HCT116 (cell line): Measurements from ENCODE around the gene ATXN7L1. TPM values are rescaled to one million over a fixed set of nuclear protein-coding genes. Genes with fewer than 3 reads are reported as not detected.

ENCODE experiments used
- ATAC-seq: fragments of 200-7000 bp; cut with Tn5 transposase; 2 replicates; pipeline ENCODE4 v1.9.1; 2020; ENCODE audit warnings: mild to moderate bottlenecking, moderate library complexity
- BruUV-seq: library from RNA; stranded (reverse); fragments of 400-500 nt; replicated peaks from 2 replicates; lab custom pipeline; 2021; lab: Mats Ljungman, UMichigan
- CTCF ChIA-PET: fragments of 300-600 bp; sonication (Branson Sonifier 250); formaldehyde crosslinking; loops from one replicate; lab custom pipeline; 2021; ENCODE audit warnings: antibody characterized with exemption; lab: Charles Lee
- POLR2A ChIA-PET: fragments of 300-600, 350-600 bp; sonication (Branson Sonifier 250); formaldehyde crosslinking; loops from one replicate; lab custom pipeline; 2021; ENCODE audit warnings: antibody characterized with exemption; lab: Charles Lee
- RAD21 ChIA-PET, 2 experiments: fragments of 300-600 bp; sonication (Branson Sonifier 250); formaldehyde crosslinking; loops; one replicate each; lab custom pipeline; 2023; ENCODE audit warnings: low total read pairs in 2 of 2; ENCODE audit not compliant: uncharacterized antibody in 2 of 2, unreplicated experiment in 2 of 2, low non-redundant PET in 1 of 2; lab: Charles Lee
- DNase-seq: peaks from one replicate; pipeline ENCODE4 v3.0.0-alpha.2; 2010; ENCODE audit warnings: low read depth, low spot score
- H2AFZ ChIP-seq: fragments of 200-600 bp; shearing (Covaris generic), sonication (generic); 2 replicates; pipeline ENCODE4 v1.6.1; 2017; ENCODE audit warnings: low read depth, mixed run types, mixed read lengths, antibody characterized with exemption, low read length; ENCODE audit not compliant: poor library complexity, severe bottlenecking
- H3K27ac ChIP-seq: 2 replicates; pipeline ENCODE4 v1.5.1; 2012; ENCODE audit warnings: low read depth, low read length
- H3K27me3 ChIP-seq: fragments of 200-600 bp; sonication (generic); 2 replicates; pipeline ENCODE4 v1.6.1; 2016; ENCODE audit warnings: mixed run types, low read length, mixed read lengths; ENCODE audit not compliant: insufficient read depth
- H3K36me3 ChIP-seq, 2 experiments: fragments of 200-500 bp in 1 of 2; fragments of 200-600 bp in 1 of 2; sonication (Bioruptor generic) in 1 of 2; sonication (generic) in 1 of 2; 2 replicates each; pipeline versions ENCODE4 v1.5.1 to v1.6.1; 2014 to 2016; ENCODE audit warnings: low read length in 2 of 2, inconsistent platforms in 1 of 2, mixed read lengths in 1 of 2, mixed run types in 1 of 2; ENCODE audit not compliant: insufficient read depth in 2 of 2, control insufficient read depth in 1 of 2
- H3K4me1 ChIP-seq, 2 experiments: fragments of 200-600 bp in 1 of 2; sonication (generic) in 1 of 2; 2 replicates each; pipeline versions ENCODE4 v1.5.1 to v1.6.1; 2012 to 2017; ENCODE audit warnings: low read length in 2 of 2, inconsistent platforms in 1 of 2, mild to moderate bottlenecking in 1 of 2, mixed read lengths in 1 of 2, mixed run types in 1 of 2, moderate library complexity in 1 of 2; ENCODE audit not compliant: insufficient read depth in 2 of 2, control insufficient read depth in 1 of 2
- H3K4me2 ChIP-seq: fragments of 200-600 bp; sonication (generic); 2 replicates; pipeline ENCODE4 v1.6.1; 2017; ENCODE audit warnings: mixed run types, low read length, mixed read lengths
- H3K4me3 ChIP-seq, 2 experiments: fragments of 200-600 bp in 1 of 2; sonication (generic) in 1 of 2; replicated peaks in 1 of 2; 2 replicates each; pipeline ENCODE4 v1.5.1; 2011 to 2016; ENCODE audit warnings: low read length in 2 of 2, control low read depth in 1 of 2, low read depth in 1 of 2, mild to moderate bottlenecking in 1 of 2, mixed read lengths in 1 of 2, mixed run types in 1 of 2
- H3K79me2 ChIP-seq: fragments of 200-600 bp; sonication (generic); 2 replicates; pipeline ENCODE4 v1.6.1; 2017; ENCODE audit warnings: mild to moderate bottlenecking, mixed run types, low read length, moderate library complexity, mixed read lengths; ENCODE audit not compliant: insufficient read depth
- H3K9ac ChIP-seq: fragments of 200-600 bp; sonication (generic); 2 replicates; pipeline ENCODE4 v1.6.1; 2016; ENCODE audit warnings: low read length, mixed read lengths
- H3K9me2 ChIP-seq: fragments of 200-600 bp; sonication (generic), shearing (Covaris generic); 2 replicates; pipeline ENCODE4 v1.6.1; 2017; ENCODE audit warnings: mixed run types, mild to moderate bottlenecking, moderate library complexity; ENCODE audit not compliant: insufficient read depth
- H3K9me3 ChIP-seq, 2 experiments: fragments of 200-500 bp in 1 of 2; fragments of 200-600 bp in 1 of 2; sonication (Bioruptor generic) in 1 of 2; sonication (generic) in 1 of 2; 2 replicates each; pipeline ENCODE4 v1.6.1; 2014 to 2017; ENCODE audit warnings: low read length in 2 of 2, mixed read lengths in 2 of 2, inconsistent platforms in 1 of 2, low read depth in 1 of 2, mild to moderate bottlenecking in 1 of 2, mixed run types in 1 of 2, moderate library complexity in 1 of 2; ENCODE audit not compliant: control insufficient read depth in 1 of 2, insufficient read depth in 1 of 2
- H4K20me1 ChIP-seq: fragments of 200-600 bp; sonication (generic), shearing (Covaris generic); 2 replicates; pipeline ENCODE4 v1.6.1; 2017; ENCODE audit warnings: mixed run types, mild to moderate bottlenecking, moderate library complexity; ENCODE audit not compliant: insufficient read depth
- CEBPB ChIP-seq: IDR thresholded peaks from 2 replicates; pipeline ENCODE4 v1.6.1; 2012; ENCODE audit warnings: low read depth
- ELF1 ChIP-seq: IDR thresholded peaks from 2 replicates; pipeline ENCODE4 v1.6.1; 2012; ENCODE audit warnings: low read depth, borderline replicate concordance
- FOSL1 ChIP-seq: IDR thresholded peaks from 2 replicates; pipeline ENCODE4 v1.6.1; 2012; ENCODE audit warnings: low read depth
- MAX ChIP-seq: IDR thresholded peaks from 2 replicates; pipeline ENCODE4 v1.6.1; 2012
- SIN3A ChIP-seq: IDR thresholded peaks from 2 replicates; pipeline ENCODE4 v1.6.1; 2012; ENCODE audit warnings: low read depth
- intact Hi-C: fragments of 100-400 bp; cut with micrococcal nuclease; formaldehyde crosslinking; loops from 2 replicates; pipeline ENCODE4 v1.10.0; 2022
- total RNA-seq: library from RNA; stranded (reverse); gene quantifications from one replicate; pipeline ENCODE4 v1.2.1, GENCODE V29; 2021; ENCODE audit not compliant: unreplicated experiment
- TF ChIP-seq, protein P1 (sequence below): IDR thresholded peaks from 2 replicates; pipeline ENCODE4 v1.6.1; 2011; ENCODE audit warnings: mild to moderate bottlenecking, low read length, moderate library complexity; ENCODE audit not compliant: insufficient replicate concordance; ENCODE audit errors: extremely low read depth

The ATXN7L1 gene
- total RNA-seq, 1 experiment from 2014 or later: 11.5 TPM

DNA sequence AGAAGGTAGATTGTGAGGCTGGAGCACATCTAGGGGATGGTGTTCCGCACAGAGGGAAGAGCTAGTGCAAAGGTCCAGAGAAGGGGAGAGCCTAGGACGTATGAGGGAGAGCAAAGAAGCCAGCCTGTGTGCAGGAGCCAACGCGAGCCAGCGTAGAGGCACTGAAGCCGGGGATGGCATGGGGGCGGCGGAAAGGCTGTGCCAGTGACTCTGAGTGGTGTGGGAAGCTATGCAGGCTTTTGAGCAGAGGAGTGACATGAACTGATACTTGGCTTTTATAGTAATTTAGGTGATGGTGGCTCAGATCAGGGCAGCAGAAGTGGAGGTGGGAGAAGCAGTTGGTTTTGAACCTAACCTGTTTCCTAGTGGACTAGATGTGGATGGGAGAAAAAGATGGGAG, 65.8 kb downstream of the ATXN7L1 start:
- BruUV-seq: no TSS peak
- RAD21 ChIA-PET: no interaction called here
- intact Hi-C loops: no loop called here

More for the DNA sequence above, 65.8 kb downstream of the ATXN7L1 start:
- no peaks in the 10 kb centered on the region for H3K27me3 ChIP-seq
- H3K79me2 ChIP-seq: no peaks in the 10 kb centered on the region
- H3K27ac ChIP-seq: no peak overlapping the region
- H3K4me2 ChIP-seq: no peak overlapping the region
- CTCF ChIA-PET: no interaction called here
- TF ChIP-seq SIN3A (no peak), FOSL1 (no peak), CEBPB (no peak), ELF1 (no peak), MAX (no peak)
- TF ChIP-seq, protein P1, sequence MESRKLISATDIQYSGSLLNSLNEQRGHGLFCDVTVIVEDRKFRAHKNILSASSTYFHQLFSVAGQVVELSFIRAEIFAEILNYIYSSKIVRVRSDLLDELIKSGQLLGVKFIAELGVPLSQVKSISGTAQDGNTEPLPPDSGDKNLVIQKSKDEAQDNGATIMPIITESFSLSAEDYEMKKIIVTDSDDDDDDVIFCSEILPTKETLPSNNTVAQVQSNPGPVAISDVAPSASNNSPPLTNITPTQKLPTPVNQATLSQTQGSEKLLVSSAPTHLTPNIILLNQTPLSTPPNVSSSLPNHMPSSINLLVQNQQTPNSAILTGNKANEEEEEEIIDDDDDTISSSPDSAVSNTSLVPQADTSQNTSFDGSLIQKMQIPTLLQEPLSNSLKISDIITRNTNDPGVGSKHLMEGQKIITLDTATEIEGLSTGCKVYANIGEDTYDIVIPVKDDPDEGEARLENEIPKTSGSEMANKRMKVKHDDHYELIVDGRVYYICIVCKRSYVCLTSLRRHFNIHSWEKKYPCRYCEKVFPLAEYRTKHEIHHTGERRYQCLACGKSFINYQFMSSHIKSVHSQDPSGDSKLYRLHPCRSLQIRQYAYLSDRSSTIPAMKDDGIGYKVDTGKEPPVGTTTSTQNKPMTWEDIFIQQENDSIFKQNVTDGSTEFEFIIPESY: no peak
- no peak overlapping the region for H2AFZ ChIP-seq
- ATAC-seq (no peak), DNase-seq (no peak)
- POLR2A ChIA-PET: no interaction called here
- no peaks in the 10 kb centered on the region for H3K9me3 ChIP-seq
- H3K36me3 ChIP-seq: no peaks in the 10 kb centered on the region
- H4K20me1 ChIP-seq: no peaks in the 10 kb centered on the region
- H3K4me1 ChIP-seq: peaks cover 24 to 43% of the 10 kb centered on the region in 2 experiments
- no peak overlapping the region for H3K9ac ChIP-seq
- no peaks in the 10 kb centered on the region for H3K9me2 ChIP-seq
- no peak overlapping the region for H3K4me3 ChIP-seq
